HEK293T (cell line): ENCODE results near the gene NFASC.

Experiments
- ELF4 ChIP-seq: fragments of 450-650 bp; IDR thresholded peaks from 2 replicates; pipeline ENCODE4 v1.6.1; 2017; ENCODE audit warnings: antibody characterized with exemption
- FOXA1 ChIP-seq: fragments of 450-650 bp; IDR thresholded peaks from 2 replicates; pipeline ENCODE4 v1.6.1; 2016; ENCODE audit warnings: mild to moderate bottlenecking
- FOXM1 ChIP-seq: fragments of 450-650 bp; IDR thresholded peaks from 2 replicates; pipeline ENCODE4 v1.6.1; 2017; ENCODE audit warnings: mild to moderate bottlenecking, borderline replicate concordance
- SP1 ChIP-seq: fragments of 450-650 bp; IDR thresholded peaks from 2 replicates; pipeline ENCODE4 v1.6.1; 2017
- SUZ12 ChIP-seq: fragments of 450-650 bp; IDR thresholded peaks from 2 replicates; pipeline ENCODE4 v1.6.1; 2016; ENCODE audit warnings: mild to moderate bottlenecking
- TARDBP ChIP-seq: fragments of 450-650 bp; IDR thresholded peaks from 2 replicates; pipeline ENCODE4 v1.6.1; 2016

- TF ChIP-seq FOXA1: no peak
- TF ChIP-seq FOXM1: no peak
- TF ChIP-seq SUZ12: no peak
- no peak for TF ChIP-seq SP1
- TF ChIP-seq ELF4: no peak
- no peak for TF ChIP-seq TARDBP
These were observed 196.4 kb downstream of the NFASC start for GRCh38 chr1:205067031-205067430.
